A549 (cell line): ENCODE measurements around the gene CYP20A1. TPM values are rescaled to one million over a fixed set of nuclear protein-coding genes. Genes with fewer than 3 reads are reported as not detected.

Experiments used
- ATAC-seq, 2 experiments: fragments of 200-7000 bp in 1 of 2; fragments of >200 bp in 1 of 2; cut with Nextera tagmentation in 1 of 2; cut with Tn5 transposase in 1 of 2; 3 replicates each; pipeline versions ENCODE4 v1.8.0 to v1.9.1; 2018 to 2020; ENCODE audit warnings: mild to moderate bottlenecking in 1 of 2, moderate library complexity in 1 of 2
- CTCF ChIA-PET: fragments of 300-600 bp; sonication (Branson Sonifier 250); formaldehyde crosslinking; extraction: SDS; loops from one replicate; lab custom pipeline; 2021; ENCODE audit warnings: antibody characterized with exemption, inconsistent platforms; lab: Yijun Ruan, JAX
- POLR2A ChIA-PET: fragments of 350-600 bp; formaldehyde crosslinking; extraction: SDS; loops from one replicate; lab custom pipeline; 2021; ENCODE audit warnings: antibody characterized with exemption, inconsistent platforms; lab: Yijun Ruan, JAX
- DNase-seq, 2 experiments: peaks; one replicate each; pipeline versions ENCODE4 v3.0.0 to v3.0.0-alpha.2; 2011 to 2016; ENCODE audit warnings: low read depth in 1 of 2, low spot score in 1 of 2
- FAIRE-seq: peaks from 2 replicates; lab custom pipeline; 2011; peaks lifted over from hg19 to GRCh38; lab: Jason Lieb, UNC
- H3K27ac ChIP-seq, 2 experiments: fragments of >200 bp; sonication (Bioruptor Twin); formaldehyde crosslinking; 3 replicates each; pipeline ENCODE4 v1.5.1; 2016 to 2017
- H3K4me1 ChIP-seq: fragments of >200 bp; sonication (Bioruptor Twin); formaldehyde crosslinking; 3 replicates; pipeline ENCODE4 v1.6.1; 2016
- H3K4me2 ChIP-seq: fragments of >200 bp; sonication (Bioruptor Twin); formaldehyde crosslinking; 3 replicates; pipeline ENCODE4 v1.6.1; 2016
- H3K4me3 ChIP-seq: fragments of >200 bp; sonication (Bioruptor Twin); formaldehyde crosslinking; 3 replicates; pipeline ENCODE4 v1.5.1; 2016
- H3K9me3 ChIP-seq: fragments of >200 bp; sonication (Bioruptor Twin); formaldehyde crosslinking; 3 replicates; pipeline ENCODE4 v1.6.1; 2016
- FOSL2 ChIP-seq, 2 experiments: fragments of 450-650 bp in 1 of 2; fragments of >200 bp in 1 of 2; sonication (Bioruptor Twin) in 1 of 2; formaldehyde crosslinking; IDR thresholded peaks; 2 replicates each; pipeline versions ENCODE4 v1.5.0 to v1.6.1; 2016 to 2020; ENCODE audit warnings: mild to moderate bottlenecking in 1 of 2, moderate library complexity in 1 of 2
- GATA3 ChIP-seq: IDR thresholded peaks from 2 replicates; pipeline ENCODE4 v1.6.1; 2012; ENCODE audit warnings: borderline replicate concordance
- HDAC2 ChIP-seq: fragments of 200-600 bp; sonication (generic); IDR thresholded peaks from 2 replicates; pipeline ENCODE4 v1.6.1; 2016
- HOXA7 ChIP-seq: fragments of 250-450 bp; sonication (Bioruptor Pico); IDR thresholded peaks from 2 replicates; pipeline ENCODE4 v1.5.0; 2020; ENCODE audit warnings: mild to moderate bottlenecking, moderate library complexity
- JUN ChIP-seq, 2 experiments: fragments of >200 bp; sonication (Bioruptor Twin); formaldehyde crosslinking; IDR thresholded peaks; 2 replicates in 1 of 2; 3 replicates in 1 of 2; pipeline ENCODE4 v1.6.1; 2016 to 2017
- KDM5A ChIP-seq: fragments of 200-600 bp; sonication (generic); IDR thresholded peaks from 2 replicates; pipeline ENCODE4 v1.6.1; 2016; ENCODE audit warnings: antibody characterized with exemption, mild to moderate bottlenecking
- NFE2L2 ChIP-seq: fragments of 150-350 bp; conservative IDR thresholded peaks from 2 replicates; pipeline ENCODE4 v1.6.1; 2014; ENCODE audit warnings: low read length
- PHF8 ChIP-seq: fragments of 200-600 bp; sonication (generic); IDR thresholded peaks from 2 replicates; pipeline ENCODE4 v1.6.1; 2016; ENCODE audit warnings: low read depth, mild to moderate bottlenecking, antibody characterized with exemption, moderate library complexity, borderline replicate concordance
- RCOR1 ChIP-seq: fragments of 150-350 bp; IDR thresholded peaks from 2 replicates; pipeline ENCODE4 v1.6.1; 2014; ENCODE audit warnings: antibody characterized with exemption, low read length, low read depth
- RFX5 ChIP-seq: fragments of 450-650 bp; IDR thresholded peaks from 2 replicates; pipeline ENCODE4 v1.7.1; 2014; ENCODE audit warnings: antibody characterized with exemption, mild to moderate bottlenecking, moderate library complexity
- RNF2 ChIP-seq: fragments of 200-600 bp; sonication (generic); IDR thresholded peaks from 2 replicates; pipeline ENCODE4 v1.6.1; 2016; ENCODE audit warnings: low read depth, mild to moderate bottlenecking, antibody characterized with exemption, moderate library complexity, borderline replicate concordance
- TFCP2L1 ChIP-seq: fragments of 250-450 bp; sonication (Bioruptor Pico); IDR thresholded peaks from 2 replicates; pipeline ENCODE4 v1.5.0; 2021; ENCODE audit warnings: mild to moderate bottlenecking
- TP53 ChIP-seq: fragments of 250-450 bp; sonication (Bioruptor Pico); IDR thresholded peaks from 2 replicates; pipeline ENCODE4 v1.5.0; 2021; ENCODE audit warnings: mild to moderate bottlenecking, moderate library complexity
- ZNF302 ChIP-seq: fragments of 250-450 bp; sonication (Bioruptor Pico); IDR thresholded peaks from 2 replicates; pipeline ENCODE4 v1.9.0; 2021; ENCODE audit warnings: inconsistent platforms, mild to moderate bottlenecking, moderate library complexity
- ZSCAN20 ChIP-seq: fragments of 250-450 bp; sonication (Bioruptor Pico); IDR thresholded peaks from 2 replicates; pipeline ENCODE4 v1.8.0; 2022; ENCODE audit warnings: mild to moderate bottlenecking, moderate library complexity
- WGBS: methylation state at CpG from one replicate; pipeline ENCODE4 v1.1.6; 2017; ENCODE audit errors: missing lambda C conversion rate; 5-methylcytosine and 5-hydroxymethylcytosine counted together
- polyA plus RNA-seq, 4 experiments: library from polyadenylated mRNA; depleted of rRNA in 3 of 4; stranded (reverse); fragments of >200 nt; fragmentation: RNase III in 1 of 4; extraction: RNeasy Plus Mini Kit Qiagen cat#74134 plus additional on column Dnase treatment in 1 of 4; gene quantifications; 2 replicates in 3 of 4; 3 replicates in 1 of 4; pipeline ENCODE4 v1.2.3, GENCODE V29; 2011 to 2017
- TF ChIP-seq, protein P1 (sequence below): fragments of 250-450 bp; sonication (Bioruptor Pico); IDR thresholded peaks from 2 replicates; pipeline ENCODE4 v1.5.0; 2020; ENCODE audit warnings: low read depth, mild to moderate bottlenecking, moderate library complexity
- TF ChIP-seq, protein P2 (sequence below): fragments of >200 bp; sonication (Bioruptor Twin); formaldehyde crosslinking; IDR thresholded peaks from 3 replicates; pipeline ENCODE4 v1.6.1; 2016
- TF ChIP-seq, protein P3 (sequence below): fragments of 250-450 bp; sonication (Bioruptor Pico); IDR thresholded peaks from 2 replicates; pipeline ENCODE4 v1.5.0; 2021; ENCODE audit warnings: mild to moderate bottlenecking, moderate library complexity, borderline replicate concordance
- TF ChIP-seq, protein P4 (sequence below): fragments of >200 bp; sonication (Bioruptor Twin); formaldehyde crosslinking; IDR thresholded peaks from 2 replicates; pipeline ENCODE4 v1.6.1; 2016
- TF ChIP-seq, protein P5 (sequence below): IDR thresholded peaks from 2 replicates; pipeline ENCODE4 v1.6.1; 2012; ENCODE audit warnings: low read depth, borderline replicate concordance
- TF ChIP-seq, protein P6 (sequence below): fragments of 450-650 bp; IDR thresholded peaks from 2 replicates; pipeline ENCODE4 v1.6.1; 2014; ENCODE audit warnings: antibody characterized with exemption
- TF ChIP-seq, protein P7 (sequence below): IDR thresholded peaks from 2 replicates; pipeline ENCODE4 v1.6.1; 2012
- TF ChIP-seq, protein P8 (sequence below): fragments of 150-350 bp; IDR thresholded peaks from 2 replicates; pipeline ENCODE4 v1.6.1; 2014; ENCODE audit warnings: low read depth, mild to moderate bottlenecking, low read length

CYP20A1 gene
- polyA plus RNA-seq, 2 of the 4 experiments (the other 2 are of a cell fraction) = 7.5 to 19.7 TPM

DNA sequence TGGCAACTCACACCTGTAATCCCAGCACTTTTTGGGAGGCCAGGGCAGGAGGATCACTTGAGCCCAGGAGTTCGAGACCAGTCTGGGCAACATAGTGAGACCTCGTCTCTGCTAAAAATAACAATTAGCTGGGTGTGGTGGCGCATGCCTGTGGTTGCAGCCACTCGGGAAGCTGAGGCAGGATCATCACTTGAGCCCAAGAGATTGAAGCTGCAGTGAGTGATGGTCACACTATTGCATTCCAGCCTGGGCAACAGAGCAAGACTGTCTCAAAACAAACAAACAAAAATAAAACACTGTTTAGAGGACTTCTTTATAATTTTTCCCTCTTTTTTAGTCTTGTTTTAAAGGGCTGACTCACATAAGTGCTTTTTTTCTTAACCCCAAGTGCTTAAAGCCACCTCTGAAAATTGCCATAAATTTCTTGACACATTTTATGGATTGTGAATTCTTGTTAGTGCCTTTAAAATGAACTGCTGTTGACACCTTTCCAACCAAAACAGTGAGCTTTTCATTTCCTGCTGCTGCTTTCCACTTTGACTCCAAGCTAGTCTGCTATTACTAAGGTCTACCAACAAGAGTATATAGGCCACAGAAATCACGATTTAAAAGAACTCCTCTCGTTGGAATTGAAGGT lies 41.7 kb downstream of the CYP20A1 start:
- ATAC-seq = no peak
- no peak for FAIRE-seq
- no peak overlapping the region for H3K27ac ChIP-seq
- H3K4me1 ChIP-seq = no peaks in the 10 kb centered on the region
- 81% methylated on average over 6 of the region's 6 CpGs for WGBS
- ChIA-PET POLR2A (no interaction called here), CTCF (interaction anchor here (0.9 to 2.4 kb wide), 2 partner anchors 7 to 57 kb away, joined by 3 to 5 read pairs; no protein-coding TSS in a partner anchor)
- TF ChIP-seq, protein P1, sequence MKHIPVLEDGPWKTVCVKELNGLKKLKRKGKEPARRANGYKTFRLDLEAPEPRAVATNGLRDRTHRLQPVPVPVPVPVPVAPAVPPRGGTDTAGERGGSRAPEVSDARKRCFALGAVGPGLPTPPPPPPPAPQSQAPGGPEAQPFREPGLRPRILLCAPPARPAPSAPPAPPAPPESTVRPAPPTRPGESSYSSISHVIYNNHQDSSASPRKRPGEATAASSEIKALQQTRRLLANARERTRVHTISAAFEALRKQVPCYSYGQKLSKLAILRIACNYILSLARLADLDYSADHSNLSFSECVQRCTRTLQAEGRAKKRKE (CRISPR knock-in tag) = no peak
- TF ChIP-seq, protein P2, sequence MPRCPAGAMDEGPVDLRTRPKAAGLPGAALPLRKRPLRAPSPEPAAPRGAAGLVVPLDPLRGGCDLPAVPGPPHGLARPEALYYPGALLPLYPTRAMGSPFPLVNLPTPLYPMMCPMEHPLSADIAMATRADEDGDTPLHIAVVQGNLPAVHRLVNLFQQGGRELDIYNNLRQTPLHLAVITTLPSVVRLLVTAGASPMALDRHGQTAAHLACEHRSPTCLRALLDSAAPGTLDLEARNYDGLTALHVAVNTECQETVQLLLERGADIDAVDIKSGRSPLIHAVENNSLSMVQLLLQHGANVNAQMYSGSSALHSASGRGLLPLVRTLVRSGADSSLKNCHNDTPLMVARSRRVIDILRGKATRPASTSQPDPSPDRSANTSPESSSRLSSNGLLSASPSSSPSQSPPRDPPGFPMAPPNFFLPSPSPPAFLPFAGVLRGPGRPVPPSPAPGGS = no peak
- no peak for TF ChIP-seq RNF2
- DNase-seq = no peak
- no peak overlapping the region for H3K4me2 ChIP-seq
- no peaks in the 10 kb centered on the region for H3K9me3 ChIP-seq
- no peak overlapping the region for H3K4me3 ChIP-seq

DNA sequence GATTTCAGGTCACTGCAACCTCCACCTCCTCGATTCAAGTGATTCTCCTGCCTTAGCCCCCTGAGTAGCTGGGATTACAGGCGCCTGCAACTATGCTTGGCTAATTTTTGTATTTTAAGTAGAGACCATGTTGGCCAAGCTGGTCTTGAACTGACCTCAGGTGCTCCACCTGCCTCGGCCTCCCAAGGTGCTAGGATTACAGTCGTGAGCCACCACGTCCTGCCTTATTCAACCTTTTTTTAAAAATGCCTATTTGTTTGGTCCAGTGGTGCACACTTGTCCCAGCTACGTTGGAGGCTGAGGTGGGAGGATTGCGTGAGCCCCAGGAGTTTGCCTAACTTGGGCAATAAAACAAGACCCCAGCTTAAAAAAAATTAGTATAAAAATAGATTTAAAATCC lies 43.3 kb downstream of the CYP20A1 start:
- no peak for ATAC-seq
- ChIA-PET CTCF (interaction anchor here (0.6 to 2.4 kb wide), 3 partner anchors 9 to 98 kb away, joined by 3 to 5 read pairs (median 5); no protein-coding TSS in a partner anchor), POLR2A (no interaction called here)
- DNase-seq = no peak
- no peak overlapping the region for H3K27ac ChIP-seq
- H3K4me1 ChIP-seq = no peaks in the 10 kb centered on the region
- FAIRE-seq = no peak
- H3K4me3 ChIP-seq = no peak overlapping the region
- 89% methylated on average over 7 of the region's 7 CpGs for WGBS
- H3K9me3 ChIP-seq = no peaks in the 10 kb centered on the region
- H3K4me2 ChIP-seq = no peak overlapping the region
- TF ChIP-seq HDAC2 (no peak), PHF8 (no peak), FOSL2 (IDR thresholded peaks at IDR 0.05) (no peak), FOSL2 (CRISPR knock-in tag; IDR thresholded peaks at IDR 0.05) (no peak), JUN (IDR thresholded peaks at IDR 0.05) (no peak), TFCP2L1 (no peak), GATA3 (no peak)
- TF ChIP-seq, protein P3, sequence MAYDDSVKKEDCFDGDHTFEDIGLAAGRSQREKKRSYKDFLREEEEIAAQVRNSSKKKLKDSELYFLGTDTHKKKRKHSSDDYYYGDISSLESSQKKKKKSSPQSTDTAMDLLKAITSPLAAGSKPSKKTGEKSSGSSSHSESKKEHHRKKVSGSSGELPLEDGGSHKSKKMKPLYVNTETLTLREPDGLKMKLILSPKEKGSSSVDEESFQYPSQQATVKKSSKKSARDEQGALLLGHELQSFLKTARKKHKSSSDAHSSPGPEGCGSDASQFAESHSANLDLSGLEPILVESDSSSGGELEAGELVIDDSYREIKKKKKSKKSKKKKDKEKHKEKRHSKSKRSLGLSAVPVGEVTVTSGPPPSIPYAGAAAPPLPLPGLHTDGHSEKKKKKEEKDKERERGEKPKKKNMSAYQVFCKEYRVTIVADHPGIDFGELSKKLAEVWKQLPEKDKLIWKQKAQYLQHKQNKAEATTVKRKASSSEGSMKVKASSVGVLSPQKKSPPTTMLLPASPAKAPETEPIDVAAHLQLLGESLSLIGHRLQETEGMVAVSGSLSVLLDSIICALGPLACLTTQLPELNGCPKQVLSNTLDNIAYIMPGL (CRISPR knock-in tag) = no peak

DNA sequence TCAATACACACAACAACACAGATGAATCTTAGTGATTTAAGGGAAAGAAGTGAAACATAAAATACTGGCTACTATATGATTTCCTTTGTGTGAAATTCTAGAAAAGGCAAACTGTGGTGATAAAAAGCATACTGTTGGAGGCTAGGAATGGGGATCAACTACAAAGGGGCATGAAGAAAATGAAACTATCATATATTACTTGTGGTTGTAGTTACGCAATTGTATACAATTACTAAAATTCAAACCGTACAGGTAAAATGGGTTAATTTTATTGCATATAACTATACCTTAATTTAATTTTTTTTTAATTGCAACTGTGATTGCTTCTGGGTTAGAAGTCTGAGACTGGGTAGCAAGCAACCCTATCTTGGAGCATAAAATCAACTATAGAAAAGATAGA lies 47.7 kb downstream of the CYP20A1 start:
- 92% methylated on average over 2 of the region's 2 CpGs for WGBS
- Histone ChIP-seq H3K4me2 (no peak overlapping the region), H3K9me3 (no peaks in the 10 kb centered on the region), H3K4me3 (no peak overlapping the region), H3K4me1 (no peaks in the 10 kb centered on the region), H3K27ac (no peak overlapping the region)
- POLR2A ChIA-PET = no interaction called here
- ATAC-seq (no peak), DNase-seq (no peak), FAIRE-seq (no peak)
- CTCF ChIA-PET = no interaction called here
- TF ChIP-seq HOXA7 (no peak), KDM5A (no peak)

DNA sequence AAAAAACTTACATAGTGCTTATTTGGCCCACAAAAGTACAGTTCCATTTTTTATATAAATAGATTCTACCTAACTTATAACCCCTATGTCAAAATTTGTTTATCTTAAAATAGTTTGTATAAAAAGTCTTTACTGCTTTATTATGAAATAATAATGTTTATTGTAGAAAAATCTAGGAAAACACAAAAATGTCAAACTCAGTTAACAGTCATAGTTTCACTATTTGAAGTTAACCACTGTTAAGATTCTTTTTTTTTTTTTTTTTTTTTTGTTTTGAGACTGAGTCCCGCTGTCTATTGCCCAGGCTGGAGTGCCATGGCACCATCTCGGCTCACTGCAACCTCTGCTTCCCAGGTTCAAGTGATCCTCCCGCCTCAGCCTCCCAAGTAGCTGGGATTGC lies 62.8 kb downstream of the CYP20A1 start:
- FAIRE-seq = no peak
- no peak for TF ChIP-seq ZNF302
- TF ChIP-seq NFE2L2 = no peak
- no peak for TF ChIP-seq TP53
- TF ChIP-seq RFX5 = no peak
- TF ChIP-seq, protein P4, sequence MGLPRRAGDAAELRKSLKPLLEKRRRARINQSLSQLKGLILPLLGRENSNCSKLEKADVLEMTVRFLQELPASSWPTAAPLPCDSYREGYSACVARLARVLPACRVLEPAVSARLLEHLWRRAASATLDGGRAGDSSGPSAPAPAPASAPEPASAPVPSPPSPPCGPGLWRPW = no peak
- TF ChIP-seq JUN (IDR thresholded peaks at IDR 0.05) = no peak
- TF ChIP-seq, protein P5, sequence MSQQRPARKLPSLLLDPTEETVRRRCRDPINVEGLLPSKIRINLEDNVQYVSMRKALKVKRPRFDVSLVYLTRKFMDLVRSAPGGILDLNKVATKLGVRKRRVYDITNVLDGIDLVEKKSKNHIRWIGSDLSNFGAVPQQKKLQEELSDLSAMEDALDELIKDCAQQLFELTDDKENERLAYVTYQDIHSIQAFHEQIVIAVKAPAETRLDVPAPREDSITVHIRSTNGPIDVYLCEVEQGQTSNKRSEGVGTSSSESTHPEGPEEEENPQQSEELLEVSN = no peak
- TF ChIP-seq RCOR1 = no peak
- TF ChIP-seq, protein P6, sequence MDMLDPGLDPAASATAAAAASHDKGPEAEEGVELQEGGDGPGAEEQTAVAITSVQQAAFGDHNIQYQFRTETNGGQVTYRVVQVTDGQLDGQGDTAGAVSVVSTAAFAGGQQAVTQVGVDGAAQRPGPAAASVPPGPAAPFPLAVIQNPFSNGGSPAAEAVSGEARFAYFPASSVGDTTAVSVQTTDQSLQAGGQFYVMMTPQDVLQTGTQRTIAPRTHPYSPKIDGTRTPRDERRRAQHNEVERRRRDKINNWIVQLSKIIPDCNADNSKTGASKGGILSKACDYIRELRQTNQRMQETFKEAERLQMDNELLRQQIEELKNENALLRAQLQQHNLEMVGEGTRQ = no peak
- no peak for TF ChIP-seq RNF2
- TF ChIP-seq ZSCAN20 (CRISPR knock-in tag) = no peak
- TF ChIP-seq, protein P7, sequence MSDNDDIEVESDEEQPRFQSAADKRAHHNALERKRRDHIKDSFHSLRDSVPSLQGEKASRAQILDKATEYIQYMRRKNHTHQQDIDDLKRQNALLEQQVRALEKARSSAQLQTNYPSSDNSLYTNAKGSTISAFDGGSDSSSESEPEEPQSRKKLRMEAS = no peak
- TF ChIP-seq, protein P8, sequence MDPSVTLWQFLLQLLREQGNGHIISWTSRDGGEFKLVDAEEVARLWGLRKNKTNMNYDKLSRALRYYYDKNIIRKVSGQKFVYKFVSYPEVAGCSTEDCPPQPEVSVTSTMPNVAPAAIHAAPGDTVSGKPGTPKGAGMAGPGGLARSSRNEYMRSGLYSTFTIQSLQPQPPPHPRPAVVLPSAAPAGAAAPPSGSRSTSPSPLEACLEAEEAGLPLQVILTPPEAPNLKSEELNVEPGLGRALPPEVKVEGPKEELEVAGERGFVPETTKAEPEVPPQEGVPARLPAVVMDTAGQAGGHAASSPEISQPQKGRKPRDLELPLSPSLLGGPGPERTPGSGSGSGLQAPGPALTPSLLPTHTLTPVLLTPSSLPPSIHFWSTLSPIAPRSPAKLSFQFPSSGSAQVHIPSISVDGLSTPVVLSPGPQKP = no peak

More for the DNA sequence above, 62.8 kb downstream of the CYP20A1 start:
- Histone ChIP-seq H3K4me3 (no peak overlapping the region), H3K4me1 (peaks cover 7% of the 10 kb centered on the region; the same call in 2 of the 3 replicates), H3K9me3 (no peaks in the 10 kb centered on the region), H3K27ac (no peak overlapping the region), H3K4me2 (no peak overlapping the region)
- ATAC-seq = no peak
- 94% methylated on average over 3 of the region's 3 CpGs for WGBS
- DNase-seq = no peak
- ChIA-PET POLR2A (no interaction called here), CTCF (no interaction called here)
